Measurements from ENCODE around the gene KLK5.

DNA sequence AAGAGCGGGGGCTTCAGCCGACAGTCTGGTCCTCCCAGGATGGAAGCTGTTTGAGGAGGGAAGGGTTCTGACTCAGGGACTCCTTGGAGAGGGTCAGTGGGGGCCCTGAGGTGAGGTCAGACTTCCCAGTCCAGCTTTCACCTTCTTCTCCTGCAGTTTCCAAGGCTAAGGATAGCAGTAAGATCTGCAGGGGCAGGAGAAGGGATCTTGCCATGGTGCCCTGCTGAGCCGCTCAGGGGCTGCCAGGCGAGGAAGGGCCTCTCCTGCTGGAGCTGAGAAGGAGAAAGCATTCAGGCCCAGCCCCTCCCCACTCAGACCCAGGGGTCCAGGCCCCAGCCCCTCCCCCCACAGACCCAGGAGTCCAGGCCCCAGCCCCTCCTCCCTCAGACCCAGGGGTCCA is 29.3 kb upstream of the KLK5 start:
- TF ChIP-seq POLR2AphosphoS5 (IDR thresholded peaks at IDR 0.05; ENCODE audit: low read depth, low read length): no peak
- TF ChIP-seq TAF1 (IDR thresholded peaks at IDR 0.05; ENCODE audit: borderline replicate concordance, insufficient read depth, low read length): no peak
- TF ChIP-seq, protein P1, sequence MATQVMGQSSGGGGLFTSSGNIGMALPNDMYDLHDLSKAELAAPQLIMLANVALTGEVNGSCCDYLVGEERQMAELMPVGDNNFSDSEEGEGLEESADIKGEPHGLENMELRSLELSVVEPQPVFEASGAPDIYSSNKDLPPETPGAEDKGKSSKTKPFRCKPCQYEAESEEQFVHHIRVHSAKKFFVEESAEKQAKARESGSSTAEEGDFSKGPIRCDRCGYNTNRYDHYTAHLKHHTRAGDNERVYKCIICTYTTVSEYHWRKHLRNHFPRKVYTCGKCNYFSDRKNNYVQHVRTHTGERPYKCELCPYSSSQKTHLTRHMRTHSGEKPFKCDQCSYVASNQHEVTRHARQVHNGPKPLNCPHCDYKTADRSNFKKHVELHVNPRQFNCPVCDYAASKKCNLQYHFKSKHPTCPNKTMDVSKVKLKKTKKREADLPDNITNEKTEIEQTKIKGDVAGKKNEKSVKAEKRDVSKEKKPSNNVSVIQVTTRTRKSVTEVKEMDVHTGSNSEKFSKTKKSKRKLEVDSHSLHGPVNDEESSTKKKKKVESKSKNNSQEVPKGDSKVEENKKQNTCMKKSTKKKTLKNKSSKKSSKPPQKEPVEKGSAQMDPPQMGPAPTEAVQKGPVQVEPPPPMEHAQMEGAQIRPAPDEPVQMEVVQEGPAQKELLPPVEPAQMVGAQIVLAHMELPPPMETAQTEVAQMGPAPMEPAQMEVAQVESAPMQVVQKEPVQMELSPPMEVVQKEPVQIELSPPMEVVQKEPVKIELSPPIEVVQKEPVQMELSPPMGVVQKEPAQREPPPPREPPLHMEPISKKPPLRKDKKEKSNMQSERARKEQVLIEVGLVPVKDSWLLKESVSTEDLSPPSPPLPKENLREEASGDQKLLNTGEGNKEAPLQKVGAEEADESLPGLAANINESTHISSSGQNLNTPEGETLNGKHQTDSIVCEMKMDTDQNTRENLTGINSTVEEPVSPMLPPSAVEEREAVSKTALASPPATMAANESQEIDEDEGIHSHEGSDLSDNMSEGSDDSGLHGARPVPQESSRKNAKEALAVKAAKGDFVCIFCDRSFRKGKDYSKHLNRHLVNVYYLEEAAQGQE (IDR thresholded peaks at IDR 0.05; ENCODE audit: insufficient read depth in 1 of 2, low read depth in 2 of 2, low read length in 2 of 2): no peak
- TF ChIP-seq SIN3A (IDR thresholded peaks at IDR 0.05; ENCODE audit: borderline replicate concordance, insufficient read depth, low read length): no peak

All from PFSK-1 (cell line).